HG03354 (cell line): ENCODE results near the gene NTN1.

Experiments used
- ATAC-seq: cut with Tn5 transposase; IDR thresholded peaks from one replicate; pipeline ENCODE4 v1.9.1; 2021; ENCODE audit warnings: mild to moderate bottlenecking; ENCODE audit not compliant: unreplicated experiment, poor library complexity, severe bottlenecking

Gene NTN1

DNA sequence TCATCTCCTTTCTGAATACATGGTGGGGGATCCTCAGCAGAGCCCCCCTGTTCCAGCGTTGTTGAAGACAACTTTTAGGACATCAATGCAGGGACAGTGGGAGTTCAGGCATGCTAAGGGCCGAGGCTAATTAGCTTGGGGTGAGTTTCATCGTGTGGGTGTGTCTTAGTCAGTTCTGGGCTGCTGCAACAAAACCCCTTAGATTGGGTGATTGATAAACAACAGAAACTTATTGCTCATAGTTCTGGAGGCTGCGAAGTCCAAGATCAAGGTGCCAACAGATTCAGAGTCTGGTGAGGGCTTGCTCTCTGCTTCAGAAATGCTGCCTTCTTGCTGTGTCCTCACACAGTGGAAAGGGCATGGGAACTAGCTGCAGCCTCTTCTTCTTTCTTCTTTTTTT, 214.0 kb downstream of the NTN1 start:
- no peak for ATAC-seq

DNA sequence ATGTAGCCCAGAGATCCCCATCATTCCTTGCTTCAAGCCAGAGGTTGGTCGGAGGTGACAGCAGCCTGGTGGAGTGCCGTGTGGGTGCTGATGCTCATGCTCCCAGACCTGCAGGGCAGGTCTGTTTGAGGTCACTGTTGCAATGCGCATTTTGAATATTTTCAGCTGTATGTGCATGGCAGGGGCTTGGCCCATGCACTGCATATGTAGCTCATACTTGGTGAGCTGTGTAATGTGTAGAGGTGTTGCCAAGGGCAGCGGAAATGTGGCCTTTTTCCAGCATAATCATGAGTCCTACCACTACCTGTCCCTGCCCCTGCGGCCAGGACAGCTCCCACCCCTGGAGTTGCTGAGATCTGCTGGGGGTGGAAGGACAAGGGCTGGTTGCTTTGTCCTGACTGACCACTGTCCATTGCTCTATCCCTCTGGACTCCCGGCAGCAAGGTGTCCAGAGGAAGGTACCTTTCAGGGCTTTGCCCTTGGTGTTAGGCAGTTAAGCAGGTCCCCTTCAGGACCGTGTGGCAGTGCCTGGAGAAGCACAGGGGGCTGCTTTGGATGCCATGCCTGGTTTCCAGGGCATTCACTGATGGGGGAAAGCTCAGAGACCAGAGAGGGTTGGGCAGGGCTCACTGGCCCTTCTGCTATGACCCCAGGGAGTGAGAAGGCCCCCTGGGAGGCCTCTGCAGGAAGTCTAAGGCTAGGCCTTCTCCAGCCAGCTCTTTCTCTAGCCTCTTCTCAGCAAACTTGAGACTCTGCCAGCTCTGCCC, 215.2 kb downstream of the NTN1 start:
- ATAC-seq: no peak

DNA sequence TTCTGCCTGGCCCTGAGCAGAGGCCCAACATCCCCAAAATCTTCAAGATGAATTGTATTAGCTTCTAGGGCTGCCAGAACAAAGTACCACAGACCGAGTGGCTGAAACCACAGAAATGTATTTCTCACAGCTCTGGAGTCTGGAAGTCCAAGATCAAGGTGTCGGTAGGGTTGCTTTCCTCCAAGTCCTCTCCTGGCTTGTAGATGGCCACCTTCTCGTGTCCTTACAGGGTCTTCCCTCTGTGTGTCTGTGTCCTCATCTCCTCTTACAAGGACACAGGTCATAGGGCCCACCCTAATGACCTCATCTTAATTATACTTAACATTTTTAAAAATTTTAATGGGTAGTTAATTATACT, 215.7 kb downstream of the NTN1 start:
- no peak for ATAC-seq

DNA sequence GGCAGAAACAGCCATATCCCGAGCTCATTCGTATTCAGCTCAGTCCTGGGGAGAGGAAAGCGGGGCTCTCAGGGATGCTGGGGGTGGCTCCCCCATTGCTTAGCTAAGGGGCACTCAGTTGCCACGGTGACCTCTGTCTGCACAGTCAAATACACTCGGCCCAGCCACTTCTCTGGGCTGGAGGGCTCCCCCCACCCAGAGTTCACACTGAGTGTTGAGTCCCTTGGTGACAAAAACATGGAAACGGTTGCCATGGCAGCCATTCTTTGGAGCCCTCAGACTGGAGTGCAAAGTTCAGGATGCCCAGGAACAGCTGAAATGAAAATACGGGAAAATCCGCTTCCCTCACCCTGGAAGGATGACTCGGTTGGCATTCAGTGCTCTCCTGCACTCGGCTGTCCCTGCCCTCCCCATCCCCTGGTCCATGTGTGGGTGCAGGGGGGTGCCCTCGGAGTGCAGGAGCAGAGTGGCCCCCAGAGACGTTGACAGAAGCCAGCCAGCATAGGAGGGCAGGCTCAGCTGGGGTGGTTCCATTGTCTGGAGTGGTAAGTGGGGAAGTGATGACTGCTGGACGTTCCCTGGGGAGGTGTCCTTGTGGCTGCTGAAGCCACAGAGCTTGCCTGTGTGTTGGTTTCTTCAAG, 216.5 kb downstream of the NTN1 start:
- no peak for ATAC-seq

DNA sequence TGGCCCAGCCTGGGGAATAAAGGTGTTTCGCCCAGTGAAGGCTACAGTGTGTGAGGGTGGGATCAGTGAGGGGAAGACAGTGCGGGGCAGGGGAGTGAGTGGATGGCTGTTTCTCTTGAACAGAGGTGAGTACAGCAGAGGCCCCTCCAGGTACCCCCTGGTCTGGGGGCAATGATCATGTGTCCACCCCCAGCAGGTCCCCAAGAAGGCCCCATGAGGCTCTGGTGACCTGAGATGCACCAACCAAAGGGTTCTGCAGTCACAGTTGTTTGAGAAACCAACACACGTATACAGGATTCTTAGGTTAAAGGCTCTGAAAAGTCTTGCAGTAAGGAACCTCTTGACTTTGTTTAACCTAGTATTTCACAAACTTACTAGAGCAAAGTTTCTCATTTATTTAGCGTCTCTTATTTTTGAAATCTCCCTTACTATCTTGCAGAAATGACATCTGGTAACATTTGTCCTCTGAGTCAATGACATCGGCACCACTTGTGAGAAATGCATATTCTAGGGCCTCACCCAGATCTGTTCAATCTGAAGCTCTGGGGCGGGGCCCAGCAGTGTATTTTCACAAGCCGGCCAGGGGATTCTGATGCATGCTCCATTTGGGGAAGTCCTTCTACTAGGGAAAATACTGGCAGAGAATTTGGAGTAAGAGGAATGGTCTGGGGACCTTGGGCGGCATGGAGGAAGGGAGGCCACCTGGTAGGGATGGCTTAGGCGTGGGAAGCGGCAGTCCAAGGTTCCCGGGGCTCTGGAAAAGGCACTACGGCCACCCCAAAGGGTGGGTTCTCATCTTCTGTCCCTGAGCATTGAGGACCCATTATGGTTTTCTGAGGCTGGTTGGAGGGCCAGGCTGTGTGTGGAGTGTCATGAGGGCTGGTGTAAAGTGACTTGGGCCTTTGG, 217.3 kb downstream of the NTN1 start:
- ATAC-seq: no peak

DNA sequence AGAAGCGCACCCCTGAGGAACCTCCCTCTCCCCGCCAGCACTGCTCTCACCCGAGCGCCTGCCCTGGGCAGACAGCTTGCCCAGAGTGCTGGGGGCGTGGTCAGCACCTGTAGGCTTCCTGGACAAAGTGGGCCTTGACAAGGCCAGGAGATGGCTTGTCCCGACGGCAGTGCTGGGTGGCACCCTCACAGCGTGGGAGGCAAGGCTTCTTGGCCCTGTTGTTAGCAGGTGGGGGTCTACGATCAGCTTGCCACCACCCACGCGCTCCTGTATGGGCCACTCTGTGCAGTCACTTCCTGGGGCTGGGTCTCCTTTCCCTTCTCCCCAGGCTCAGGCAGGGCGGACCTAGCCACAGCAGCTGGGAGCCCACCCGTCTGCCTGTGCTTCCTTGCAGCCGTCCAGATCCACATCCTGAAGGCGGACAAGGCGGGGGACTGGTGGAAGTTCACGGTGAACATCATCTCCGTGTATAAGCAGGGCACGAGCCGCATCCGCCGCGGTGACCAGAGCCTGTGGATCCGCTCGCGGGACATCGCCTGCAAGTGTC, 218.0 kb downstream of the NTN1 start:
- ATAC-seq: peak; percentile 13

DNA sequence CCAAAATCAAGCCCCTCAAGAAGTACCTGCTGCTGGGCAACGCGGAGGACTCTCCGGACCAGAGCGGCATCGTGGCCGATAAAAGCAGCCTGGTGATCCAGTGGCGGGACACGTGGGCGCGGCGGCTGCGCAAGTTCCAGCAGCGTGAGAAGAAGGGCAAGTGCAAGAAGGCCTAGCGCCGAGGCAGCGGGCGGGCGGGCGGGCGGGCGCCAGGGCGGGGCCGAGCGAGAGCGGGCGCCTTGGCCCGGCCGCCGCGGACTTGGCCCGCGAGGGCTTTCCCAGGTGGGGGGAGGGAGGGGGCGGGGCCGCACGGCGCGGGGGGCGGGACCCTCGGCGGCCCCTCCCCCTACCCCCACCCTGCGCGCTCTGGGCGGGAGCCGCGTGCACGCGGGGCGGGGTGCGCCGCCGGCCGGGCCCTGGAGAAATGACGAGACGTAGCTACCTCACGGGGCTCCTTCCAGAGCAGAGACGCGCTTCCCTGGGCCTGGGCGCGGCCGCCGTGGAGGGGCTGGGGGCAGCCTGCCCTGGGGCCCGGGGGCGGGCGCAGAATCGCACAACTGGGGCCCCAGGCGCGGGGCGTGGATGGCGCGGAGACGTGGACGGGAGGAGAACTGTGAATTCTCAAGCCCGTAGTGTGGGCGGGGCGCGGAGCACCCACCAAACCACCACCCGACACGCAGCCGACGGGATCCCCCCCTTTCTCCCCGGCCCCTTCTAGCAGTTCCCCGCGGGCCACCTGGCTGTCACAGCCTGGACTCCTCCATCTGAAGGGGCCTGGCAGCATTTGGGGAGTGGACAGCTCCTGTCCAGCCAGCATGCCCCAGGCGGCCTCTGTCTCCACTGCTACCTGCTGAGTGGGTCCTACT, 218.7 kb downstream of the NTN1 start:
- ATAC-seq: peak; percentile 59

DNA sequence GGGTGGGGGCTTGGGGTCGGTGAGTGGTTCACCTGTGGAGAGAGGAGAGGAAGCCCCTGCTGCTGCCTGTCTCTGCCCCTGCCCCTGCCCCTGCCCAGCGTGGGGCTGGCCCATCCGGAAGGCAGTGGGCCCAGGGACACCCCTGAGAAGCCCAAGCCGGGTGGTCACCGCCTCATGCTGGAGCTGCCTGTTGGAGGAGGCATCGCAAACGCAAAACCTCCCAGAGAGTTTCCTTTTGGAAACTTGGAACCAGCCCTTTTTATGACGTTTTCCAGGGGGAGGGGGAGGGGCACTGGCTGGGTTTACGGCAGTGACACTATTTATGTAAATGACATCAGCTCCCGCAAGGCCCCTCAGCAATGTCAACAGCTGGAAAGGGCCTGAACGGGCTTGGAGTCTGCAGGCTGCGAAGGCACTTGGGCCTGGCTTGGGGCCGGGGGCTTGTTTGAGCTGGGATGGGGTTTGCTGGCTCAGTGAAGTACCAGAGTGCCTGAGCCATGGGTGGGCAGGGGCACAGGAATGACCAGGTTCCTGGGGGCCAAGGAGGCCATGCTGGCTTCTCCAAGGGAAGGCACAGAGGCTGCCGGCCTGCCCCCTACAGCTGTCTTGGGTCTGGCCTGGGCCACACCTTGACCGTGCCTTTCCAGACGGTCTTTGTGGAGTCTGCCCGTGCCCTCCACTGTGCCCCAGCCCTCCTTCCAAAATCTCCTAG, 219.5 kb downstream of the NTN1 start:
- no peak for ATAC-seq

DNA sequence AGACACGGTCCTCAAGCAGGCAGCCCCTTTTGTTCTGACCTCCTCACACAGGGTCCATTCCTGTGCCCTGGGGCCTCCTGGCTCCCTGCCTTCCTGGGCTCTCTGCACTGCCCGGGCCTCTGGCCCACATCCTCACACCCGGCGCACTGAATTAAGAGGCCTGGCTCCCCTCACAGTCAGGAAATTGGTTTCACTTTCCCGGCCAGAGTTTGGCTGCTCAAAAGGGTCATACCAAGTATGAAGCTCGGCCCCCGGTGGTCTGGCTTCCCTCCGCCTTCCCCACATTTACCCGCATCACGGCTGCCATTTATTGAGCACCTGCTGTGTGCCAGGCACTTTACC, 220.0 kb downstream of the NTN1 start:
- no peak for ATAC-seq

DNA sequence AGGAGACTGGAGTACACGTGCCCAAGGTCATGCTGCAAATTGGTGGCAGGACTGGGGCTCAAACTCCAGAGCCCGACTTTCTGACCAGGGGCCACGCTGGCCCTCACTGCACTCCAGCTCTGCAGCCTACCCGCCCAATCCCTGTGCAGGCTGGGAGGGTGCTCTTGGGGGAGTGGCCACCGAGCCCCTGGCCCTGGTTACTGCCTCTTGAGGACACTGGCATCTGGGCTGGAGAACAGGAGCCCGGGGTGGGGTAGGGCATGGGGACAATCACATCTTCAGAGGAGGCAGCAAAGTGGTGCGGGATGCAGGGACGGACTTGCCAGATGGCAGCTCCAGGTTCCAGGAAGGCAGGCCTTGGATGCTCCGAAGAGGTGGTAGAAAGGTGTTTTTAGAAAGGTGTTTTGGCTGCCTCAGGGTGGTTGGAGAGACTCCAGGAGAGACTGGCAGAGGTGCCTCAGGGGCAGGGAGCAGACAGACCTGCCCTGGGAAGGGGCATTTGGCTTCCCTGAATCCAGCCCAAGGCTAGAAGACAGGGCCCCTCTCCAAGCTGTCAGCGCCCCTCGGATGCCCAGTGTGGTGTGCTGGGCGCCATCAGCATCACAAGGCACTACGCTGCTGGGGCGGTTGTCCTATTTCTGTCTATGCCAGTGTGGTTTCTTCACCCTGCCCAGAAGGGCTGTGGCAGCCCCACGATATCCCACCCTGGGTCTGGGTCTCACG, 220.6 kb downstream of the NTN1 start:
- ATAC-seq: no peak

DNA sequence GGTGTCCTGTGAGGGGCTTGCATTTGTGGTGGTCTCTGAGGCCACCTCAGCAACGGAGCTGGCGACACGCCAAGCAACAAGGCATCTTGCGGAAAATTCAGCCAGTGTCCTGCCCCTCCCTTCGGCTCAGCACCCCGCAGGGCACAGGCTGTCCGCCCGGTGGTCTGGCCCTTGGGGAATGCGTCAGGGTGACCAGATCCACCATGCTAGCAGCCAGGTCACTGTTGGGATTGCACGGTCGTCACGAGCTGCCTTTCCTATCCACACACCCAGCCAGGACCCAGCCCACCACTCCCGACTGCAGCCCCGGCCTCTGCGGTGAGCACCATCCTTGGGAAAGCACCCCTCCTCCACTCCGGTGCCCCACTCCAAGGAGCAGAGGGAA, 221.2 kb downstream of the NTN1 start:
- no peak for ATAC-seq

DNA sequence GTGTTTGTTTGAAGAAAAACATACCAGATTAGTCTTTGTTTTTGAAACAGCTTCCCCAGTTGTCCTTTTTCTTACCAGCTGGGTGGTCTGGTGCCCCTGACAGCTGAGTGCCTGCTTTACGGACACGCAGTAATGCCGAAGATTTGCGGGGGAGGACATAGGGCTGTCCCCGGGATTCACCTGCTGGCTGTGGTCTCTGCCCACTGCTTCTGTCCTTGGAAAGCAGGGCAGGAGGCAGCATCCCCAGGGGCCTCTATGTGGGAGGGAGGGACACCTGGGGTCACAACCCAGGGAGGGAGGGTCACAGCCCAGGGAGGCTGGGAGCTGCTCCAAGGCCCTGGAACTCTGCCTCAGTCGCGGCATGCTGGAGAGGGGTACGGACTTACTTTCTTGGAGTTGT, 221.7 kb downstream of the NTN1 start:
- no peak for ATAC-seq

DNA sequence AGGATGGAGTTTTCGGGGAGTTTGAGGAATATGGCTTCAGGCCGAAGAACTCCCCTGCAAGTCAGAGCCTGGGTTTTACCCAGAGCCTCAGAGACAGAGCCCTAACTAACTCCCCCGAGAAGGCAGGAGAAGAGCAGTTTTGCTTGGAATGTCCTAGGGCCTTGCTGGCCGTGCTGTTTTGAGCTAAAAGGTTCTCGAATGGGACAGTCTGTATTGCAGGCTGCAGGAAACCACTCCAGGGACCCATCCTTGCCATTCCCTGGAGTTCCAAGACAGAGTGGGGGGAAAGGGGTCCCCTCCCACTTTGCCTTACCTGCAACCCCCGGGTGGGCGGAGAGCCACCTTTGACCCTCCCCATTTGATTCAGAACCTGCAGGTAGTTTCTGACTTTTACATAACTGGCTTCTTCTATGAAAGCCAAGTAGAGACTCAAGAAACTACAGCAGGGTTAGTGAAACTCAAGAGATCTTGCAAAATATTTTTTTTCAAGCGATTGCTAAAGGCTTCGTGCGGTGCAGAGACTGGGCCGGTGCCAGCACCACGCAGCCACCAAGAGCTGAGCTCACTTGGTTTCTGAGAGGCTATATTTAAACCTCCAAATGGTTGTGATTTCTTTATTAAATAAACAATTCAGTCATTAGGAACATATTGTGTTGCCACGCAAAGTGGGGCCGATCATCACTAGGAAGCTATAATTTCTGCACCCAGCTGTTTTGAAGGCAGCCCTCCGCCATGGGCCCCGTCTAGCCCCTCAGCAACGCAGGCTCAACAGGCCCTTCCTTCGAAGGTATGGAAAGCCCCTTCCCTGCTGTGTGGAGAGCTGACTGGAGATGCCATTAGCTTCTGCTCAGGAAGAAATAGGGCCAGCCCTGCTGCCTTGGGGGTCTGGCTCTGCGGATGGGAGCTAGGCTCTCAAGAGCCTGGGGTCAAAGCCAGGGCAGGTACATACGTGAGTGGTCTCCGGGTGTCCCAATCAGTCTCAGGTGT, 223.0 kb downstream of the NTN1 start:
- no peak for ATAC-seq

DNA sequence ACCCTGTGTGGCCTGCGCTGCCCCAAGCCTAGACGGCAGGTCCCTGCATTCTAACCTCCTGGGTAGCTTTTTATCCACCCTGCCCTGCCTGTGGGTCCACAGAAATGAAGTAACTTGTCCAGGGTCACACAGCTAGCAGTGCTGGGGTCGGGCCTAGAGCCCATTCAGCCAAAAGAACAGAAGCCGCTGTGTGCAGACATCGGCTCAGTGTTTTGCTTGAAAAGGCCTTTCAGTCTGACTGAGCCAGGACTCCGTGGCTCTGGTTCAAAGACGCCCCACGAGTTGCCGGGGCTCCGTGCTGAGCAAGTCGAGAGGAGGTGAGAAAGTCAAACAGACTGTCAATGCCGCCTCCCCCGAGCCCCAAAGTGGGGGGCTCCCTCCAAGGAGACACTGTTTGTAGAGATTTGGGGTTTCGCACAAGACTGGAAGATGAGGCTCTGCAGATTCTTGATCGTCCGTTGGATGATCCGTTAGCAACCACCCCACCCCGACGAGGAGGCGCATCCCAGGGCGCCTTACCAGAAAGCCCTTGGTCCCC, 226.2 kb downstream of the NTN1 start:
- ATAC-seq: no peak

DNA sequence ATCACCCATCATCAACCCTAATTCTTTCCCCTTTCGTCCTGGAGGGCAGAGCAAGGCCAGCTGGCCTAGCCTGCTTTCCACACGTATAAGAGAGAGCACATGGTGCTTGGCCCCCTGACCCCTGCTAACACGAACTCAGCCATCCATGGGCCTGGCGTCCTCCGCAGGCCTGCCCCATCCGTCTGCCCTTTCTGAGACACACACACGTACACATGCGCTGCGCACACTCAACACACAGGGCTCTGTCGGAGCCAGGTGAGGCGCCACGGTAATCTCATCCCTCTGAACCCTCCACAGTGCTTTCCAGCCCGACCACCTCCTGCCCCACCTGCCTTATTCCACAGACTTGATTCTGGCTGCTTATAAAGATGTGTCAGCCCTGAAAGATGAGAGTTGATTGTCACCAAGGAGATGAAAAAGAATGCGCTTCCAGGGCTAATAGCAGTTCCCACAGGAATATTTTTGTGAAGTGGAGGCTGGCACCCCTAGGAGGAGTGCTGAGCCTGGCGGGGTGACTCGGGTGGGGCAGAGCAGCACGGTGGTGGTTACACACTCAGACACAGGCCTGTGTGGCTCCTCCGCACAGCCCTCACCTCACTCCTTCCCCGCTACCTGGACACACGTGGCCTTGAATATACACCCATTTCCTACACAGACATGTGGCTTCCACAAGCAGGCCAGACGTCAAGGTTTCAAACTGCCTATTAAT, 228.1 kb downstream of the NTN1 start:
- no peak for ATAC-seq

DNA sequence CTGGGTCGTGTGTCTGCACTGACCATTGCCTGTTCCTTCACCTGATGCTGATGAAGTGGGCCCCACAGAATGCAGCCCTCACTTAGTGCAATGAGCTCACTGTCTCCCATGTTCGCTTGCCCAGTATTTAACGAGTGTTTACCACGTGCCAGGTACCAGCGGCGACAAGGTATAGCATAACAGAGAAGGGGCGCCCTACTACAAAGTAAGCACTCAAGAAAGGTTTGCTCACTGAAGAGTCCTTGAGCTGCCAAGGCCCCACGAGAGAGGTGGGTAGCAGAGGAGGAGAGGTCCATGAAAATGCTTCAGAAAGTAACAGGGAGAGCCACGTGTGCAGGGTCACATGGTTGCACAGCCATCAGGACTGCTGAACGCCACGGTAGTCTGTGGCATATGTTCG, 230.0 kb downstream of the NTN1 start:
- ATAC-seq: no peak
